Placental epithelial cell (primary cell): ENCODE measurements around the gene COX7B. TPM values are rescaled to one million over a fixed set of nuclear protein-coding genes. Genes with fewer than 3 reads are reported as not detected.

Experiments
- small RNA-seq: library from RNA; depleted of rRNA; stranded (forward); fragments of <200 nt; gene quantifications from one replicate; pipeline ENCODE3, GENCODE V24; 2012
- total RNA-seq: library from RNA; depleted of rRNA; stranded (reverse); fragments of >200 nt; gene quantifications from 2 replicates; pipeline ENCODE4 v1.2.3, GENCODE V29; 2012

COX7B gene
- 122 and 222 TPM in 2 replicates for total RNA-seq

GRCh38 chrX:77899081-77899828 lies at the start of gene COX7B:
COX7B (plus strand) TSS chrX:77899468; CDS start chrX:77899554, 86 bp downstream.

GRCh38 chrX:77894921-77895886 lies 4.1 kb upstream of the COX7B start, which contains the start of gene MAGT1:
MAGT1 (minus strand) TSS chrX:77895435; CDS start chrX:77895410, 25 bp downstream.

GRCh38 chrX:77910108-77910840 lies 11.0 kb downstream of the COX7B start, which contains the start of gene ATP7A:
ATP7A (plus strand) TSS chrX:77910693; CDS start chrX:77971642, 60,949 bp downstream.

Small RNA genes within 50 kb of the gene (small RNA-seq; reads per million reads assigned to genes)
- not detected for gene RN7SL460P

Other genes with a start within 250 kb of the COX7B start
- gene ATRX, start 113.3 kb upstream of the COX7B start, total RNA-seq: 67.5 and 68.0 TPM in 2 replicates
- 57.3 and 103 TPM in 2 replicates for gene MAGT1, start 4.0 kb upstream of the COX7B start, total RNA-seq
- gene ATP7A, start 11.2 kb downstream of the COX7B start, total RNA-seq: 7.3 and 10.2 TPM in 2 replicates
- gene PGAM4, start 70.2 kb downstream of the COX7B start, total RNA-seq: not detected in 2 replicates
- 103 and 328 TPM in 2 replicates for gene PGK1, start 204.8 kb downstream of the COX7B start, total RNA-seq
- gene TAF9B, start 240.2 kb downstream of the COX7B start, total RNA-seq: 23.6 and 27.5 TPM in 2 replicates